Measurements from ENCODE around the gene EPM2AIP1.
"Not testable (repeated sequence)": the region's sequence is repeated elsewhere in the genome, so short reads cannot be mapped to it uniquely, and the experiment has no call there.

EPM2AIP1 gene

DNA sequence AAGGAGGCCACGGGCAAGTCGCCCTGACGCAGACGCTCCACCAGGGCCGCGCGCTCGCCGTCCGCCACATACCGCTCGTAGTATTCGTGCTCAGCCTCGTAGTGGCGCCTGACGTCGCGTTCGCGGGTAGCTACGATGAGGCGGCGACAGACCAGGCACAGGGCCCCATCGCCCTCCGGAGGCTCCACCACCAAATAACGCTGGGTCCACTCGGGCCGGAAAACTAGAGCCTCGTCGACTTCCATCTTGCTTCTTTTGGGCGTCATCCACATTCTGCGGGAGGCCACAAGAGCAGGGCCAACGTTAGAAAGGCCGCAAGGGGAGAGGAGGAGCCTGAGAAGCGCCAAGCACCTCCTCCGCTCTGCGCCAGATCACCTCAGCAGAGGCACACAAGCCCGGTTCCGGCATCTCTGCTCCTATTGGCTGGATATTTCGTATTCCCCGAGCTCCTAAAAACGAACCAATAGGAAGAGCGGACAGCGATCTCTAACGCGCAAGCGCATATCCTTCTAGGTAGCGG is at the start of gene EPM2AIP1:
Gene EPM2AIP1 (minus strand): TSS at position 326 of the 520 bp plus-strand sequence. CDS start 54 bp downstream, at position 272.
- DNase-seq = no peak

DNA sequence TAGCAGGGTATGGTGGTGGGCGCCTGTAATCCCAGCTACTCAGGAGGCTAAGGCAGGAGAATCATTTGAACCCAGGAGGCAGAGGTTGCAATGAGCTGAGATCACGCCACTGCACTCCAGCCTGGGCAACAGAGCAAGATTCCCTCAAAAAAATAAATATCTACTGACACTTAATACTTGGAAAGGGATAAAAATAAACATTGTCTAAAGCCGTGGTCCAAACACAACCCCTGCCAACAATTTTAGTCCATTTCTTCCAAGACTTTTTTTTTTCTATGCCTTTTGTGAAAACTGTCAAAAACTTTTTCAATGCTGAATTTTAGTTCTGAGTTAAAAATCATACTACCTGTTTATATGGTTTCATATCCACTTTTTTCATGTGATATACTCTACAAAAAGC is 49.8 kb upstream of the EPM2AIP1 start:
- DNase-seq = not testable (repeated sequence)

DNA sequence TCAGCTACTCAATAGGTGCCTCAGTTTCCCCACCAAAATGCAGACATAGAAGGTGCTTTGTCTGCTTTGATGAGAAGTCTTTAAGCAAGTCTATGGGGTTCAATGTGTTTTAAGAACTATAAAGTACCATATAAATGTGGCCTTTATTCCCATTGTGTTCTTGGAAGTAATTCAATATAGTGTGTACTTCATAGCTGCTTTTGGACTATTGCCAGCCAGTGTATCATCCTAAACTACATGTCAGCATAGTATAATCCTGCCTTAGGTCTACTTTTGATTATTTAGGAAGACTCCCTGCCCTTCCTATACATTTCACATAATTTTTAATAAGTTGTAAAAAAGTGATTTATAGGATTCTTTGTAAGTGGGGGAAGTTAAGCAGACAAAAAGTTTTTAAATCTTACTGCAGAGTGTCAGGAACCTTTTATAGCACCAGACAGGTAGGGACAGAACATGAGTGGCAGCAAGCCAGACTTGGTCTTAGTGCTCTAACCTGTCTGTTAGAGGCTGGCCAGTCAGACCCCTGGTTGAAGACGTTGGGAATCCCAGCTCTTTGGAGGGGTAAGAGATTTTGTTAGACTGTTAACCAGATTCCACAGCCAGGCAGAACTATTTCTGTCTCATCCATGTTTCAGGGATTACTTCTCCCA is 48.7 kb upstream of the EPM2AIP1 start:
- no peak for DNase-seq

DNA sequence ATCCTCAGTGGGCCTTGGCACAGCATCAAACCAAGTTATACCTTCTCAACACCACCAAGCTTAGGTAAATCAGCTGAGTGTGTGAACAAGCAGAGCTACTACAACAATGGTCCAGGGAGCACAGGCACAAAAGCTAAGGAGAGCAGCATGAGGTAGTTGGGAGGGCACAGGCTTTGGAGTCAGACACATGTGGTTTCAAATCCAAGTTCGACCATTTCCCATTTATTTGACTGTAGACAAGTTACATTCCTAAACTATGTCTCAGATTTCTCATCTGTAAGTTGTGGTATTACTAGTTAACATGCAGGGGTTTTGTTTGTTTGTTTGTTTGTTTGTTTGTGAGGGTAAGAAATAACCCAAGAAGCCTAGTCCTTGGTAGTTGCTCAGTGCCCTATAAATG is 47.3 kb upstream of the EPM2AIP1 start:
- DNase-seq = no peak

DNA sequence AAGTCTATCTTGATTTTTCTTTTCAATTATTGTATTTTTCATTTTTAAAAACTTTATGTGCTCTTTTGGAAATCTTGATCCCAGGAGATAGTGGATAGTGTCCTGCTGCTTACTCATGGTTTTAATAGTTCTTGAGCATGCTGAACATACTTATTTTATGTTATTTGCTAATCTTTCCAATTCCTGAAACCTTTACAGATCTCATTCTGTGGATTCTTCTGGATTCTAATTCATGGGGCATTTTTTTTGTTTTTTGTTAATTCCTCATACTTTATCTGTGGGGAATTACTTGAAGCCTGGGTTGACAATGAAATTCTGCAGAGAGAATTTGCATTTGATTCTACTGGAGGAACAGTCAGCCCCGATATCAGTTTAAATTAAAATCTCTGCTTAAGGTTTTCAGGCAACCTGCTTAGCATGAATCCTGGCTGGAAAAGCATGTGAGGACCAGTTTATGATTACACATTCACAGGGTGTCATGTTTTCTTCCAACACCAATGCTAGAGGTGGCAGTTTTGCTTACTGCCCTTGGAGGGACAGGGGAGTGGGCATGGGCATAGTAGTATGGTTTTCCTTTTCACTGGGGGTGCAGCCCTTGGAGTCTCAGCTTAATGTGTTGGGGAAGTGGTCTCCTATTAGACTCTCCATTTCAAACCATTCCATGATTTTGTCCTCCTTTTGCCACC is 46.4 kb upstream of the EPM2AIP1 start:
- no peak for DNase-seq

DNA sequence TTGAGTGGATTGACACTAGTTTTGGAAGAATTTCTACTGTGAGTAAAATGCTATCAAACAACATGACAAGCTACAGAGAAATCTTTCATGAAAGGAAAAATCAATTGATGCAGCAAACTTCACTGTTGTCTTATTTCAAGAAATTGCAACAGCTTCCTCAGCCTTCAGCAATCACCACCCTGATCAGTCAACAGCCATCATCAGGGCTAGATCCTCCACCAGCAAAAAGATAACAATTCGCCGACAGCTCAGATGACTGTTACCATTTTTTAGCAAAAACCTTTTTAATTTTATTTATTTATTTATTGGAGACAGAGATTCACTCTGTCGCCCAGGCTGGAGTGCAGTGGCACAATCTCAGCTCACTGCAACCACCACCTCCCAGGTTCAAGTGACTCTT is 44.4 kb upstream of the EPM2AIP1 start:
- DNase-seq = no peak

DNA sequence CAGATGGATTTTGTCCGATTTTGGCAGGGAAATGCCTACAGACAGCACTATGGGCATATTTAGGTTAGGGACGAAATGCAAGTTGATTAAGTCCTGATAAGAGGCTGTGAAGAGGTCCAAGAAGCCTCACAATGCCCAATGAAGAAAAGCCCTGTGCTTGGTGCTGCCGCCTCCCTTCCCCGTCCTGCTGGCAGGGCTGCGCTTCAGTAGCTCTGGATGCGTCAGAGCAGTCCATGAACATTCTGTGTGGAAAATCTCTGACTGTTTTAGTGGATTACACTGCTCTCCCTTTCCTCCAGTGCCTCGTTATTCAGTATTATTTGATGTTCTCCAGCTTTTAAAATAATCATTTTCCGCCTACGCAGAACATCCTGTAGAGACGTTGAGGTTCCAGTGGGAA is 40.0 kb upstream of the EPM2AIP1 start:
- no peak for DNase-seq

DNA sequence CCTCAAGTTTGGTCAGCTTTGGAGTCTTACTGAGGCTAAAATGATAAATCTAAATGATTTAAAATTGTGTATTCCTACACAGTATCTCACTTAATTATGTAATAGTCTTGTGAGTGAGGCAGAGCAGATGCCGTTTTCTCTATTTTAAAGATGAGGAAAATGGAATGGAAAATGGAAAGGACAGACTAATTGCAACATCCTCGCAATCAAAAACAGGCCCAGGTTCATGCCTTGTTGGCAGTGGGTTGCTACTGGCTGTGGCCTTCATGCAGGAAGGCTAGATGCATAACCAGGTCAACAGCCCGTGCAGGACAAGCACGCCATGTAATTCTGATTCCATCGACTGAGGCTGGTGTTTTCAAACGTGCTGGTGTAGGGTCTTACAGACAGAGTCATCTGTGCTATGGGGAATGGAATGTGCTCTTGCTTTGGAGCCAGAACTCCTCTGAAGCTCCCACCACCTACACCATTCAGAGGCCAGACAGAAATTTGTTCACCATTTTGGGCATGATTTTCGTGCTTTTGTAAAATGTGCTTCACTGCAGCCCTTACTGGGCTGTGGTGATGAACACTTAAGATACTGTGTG is 38.3 kb upstream of the EPM2AIP1 start:
- DNase-seq = no peak

DNA sequence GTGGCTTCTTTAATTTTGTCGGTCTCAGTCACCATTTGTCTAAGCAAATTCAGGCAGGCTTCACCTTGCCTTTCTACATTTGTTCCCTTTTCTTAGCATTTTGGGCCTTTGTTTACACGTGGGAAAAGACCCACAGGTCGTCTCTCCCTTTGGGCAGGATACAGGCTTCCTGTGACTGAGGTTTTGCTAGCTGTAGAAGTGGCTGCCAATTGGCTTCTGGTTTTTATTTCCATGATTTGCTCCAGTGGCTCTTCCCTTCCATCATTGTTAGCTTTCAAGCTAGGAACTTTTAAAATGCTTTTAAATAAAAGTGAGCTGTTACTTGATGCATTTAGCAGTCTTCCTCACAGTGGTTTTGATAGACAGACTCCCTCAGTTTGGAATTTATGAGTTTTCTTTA is 37.7 kb upstream of the EPM2AIP1 start:
- DNase-seq = no peak

DNA sequence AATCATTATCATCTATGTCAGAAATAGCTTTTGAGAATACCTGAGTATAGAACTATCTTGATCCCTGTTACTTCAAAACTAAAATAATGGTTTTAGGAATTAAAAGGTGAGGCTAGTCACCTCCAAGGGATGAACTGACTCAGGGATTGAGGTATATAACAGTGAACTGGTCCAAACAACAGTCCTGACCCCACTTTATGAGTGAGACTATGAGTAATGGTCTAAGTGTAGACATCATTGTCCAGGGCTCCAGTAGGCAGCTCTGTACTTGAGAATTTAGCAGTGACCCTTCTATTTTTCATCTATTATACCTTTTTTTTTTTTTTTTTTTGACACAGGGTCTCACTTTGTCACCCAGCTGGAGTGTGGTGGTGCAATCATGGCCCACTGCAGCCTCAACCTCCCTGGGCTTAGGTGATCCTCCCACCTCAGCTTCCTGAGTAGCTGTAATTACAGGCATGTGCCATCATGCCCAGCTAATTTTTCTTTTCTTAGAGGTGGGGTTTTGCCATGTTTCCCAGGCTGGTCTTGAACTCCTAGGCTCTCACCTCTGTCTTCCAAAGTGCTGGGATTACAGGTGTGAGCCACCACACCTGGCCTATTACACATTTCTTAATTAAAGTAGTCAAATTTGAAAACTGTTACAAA is 36.7 kb upstream of the EPM2AIP1 start:
- DNase-seq = no peak

DNA sequence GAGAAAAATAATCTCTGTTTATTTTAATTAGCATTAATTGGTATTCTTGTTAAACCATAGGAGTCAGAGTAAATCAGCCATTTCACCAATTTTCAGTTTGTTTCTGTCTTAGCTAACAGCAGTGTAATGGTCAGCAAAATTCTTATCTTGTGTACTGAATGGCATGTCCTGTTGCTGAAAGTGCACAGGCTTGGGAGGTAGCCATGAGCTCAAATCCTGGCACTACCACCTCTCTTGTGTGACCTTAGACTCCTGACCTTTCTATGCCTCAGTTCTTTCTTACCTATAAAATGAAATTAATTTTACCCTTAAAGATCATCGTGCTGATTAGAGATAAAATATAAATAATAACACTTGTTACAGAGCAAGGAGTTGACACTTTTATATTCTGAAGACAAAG is 36.2 kb upstream of the EPM2AIP1 start:
- DNase-seq = no peak

DNA sequence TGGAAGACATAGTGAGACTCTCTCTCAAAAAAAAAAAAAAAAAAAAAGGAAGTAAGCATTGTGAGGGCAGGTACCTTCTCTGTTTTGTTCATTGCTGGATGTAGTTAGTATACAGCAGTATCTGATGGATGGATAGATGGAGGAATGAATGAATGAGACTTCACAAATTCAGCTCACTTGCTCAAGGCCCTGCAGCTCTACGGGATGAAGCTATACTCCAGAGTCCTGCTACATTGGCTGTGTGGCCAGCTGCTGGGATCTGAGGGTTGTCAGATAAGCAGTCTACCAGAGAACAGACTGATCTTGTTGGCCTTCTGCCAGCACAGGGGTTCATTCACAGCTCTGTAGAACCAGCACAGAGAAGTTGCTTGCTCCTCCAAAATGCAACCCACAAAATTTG is 35.4 kb upstream of the EPM2AIP1 start:
- no peak for DNase-seq

DNA sequence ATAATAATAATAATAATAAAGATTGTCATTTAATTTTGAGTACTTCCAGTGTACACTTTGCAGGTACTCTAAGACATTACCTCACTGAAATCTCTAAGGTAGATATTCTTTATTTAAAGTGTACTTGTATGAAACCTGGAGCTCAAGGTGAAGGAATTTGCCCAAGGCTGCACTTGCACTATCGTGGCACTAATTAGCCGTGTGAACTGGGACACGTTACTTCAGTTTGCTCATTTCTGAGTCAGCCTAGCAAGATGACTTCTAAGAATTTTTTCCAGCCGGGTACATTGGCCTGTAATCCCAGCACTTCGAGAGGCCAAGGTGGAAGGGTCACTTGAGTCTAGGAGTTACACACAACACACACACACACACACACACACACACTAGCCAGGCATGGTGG is 33.9 kb upstream of the EPM2AIP1 start:
- DNase-seq = no peak

DNA sequence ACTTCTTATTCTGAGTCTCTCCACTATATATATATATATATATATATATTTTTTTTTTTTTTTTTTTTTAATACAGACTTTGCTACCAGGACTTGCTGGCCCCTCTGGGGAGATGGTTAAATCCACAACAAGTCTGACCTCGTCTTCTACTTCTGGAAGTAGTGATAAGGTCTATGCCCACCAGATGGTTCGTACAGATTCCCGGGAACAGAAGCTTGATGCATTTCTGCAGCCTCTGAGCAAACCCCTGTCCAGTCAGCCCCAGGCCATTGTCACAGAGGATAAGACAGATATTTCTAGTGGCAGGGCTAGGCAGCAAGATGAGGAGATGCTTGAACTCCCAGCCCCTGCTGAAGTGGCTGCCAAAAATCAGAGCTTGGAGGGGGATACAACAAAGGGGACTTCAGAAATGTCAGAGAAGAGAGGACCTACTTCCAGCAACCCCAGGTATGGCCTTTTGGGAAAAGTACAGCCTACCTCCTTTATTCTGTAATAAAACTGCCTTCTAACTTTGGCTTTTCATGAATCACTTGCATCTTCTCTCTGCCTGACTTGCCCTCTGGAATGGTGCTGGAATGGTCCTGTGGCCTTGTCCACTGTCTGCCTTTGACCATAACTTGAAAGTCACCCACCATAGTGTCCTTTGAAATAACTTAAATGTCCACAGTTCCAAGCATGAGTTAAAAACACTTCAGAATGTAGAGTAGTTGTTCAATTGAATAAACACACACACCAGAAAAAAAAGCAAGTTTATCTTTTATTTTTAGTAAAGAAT is 32.8 kb upstream of the EPM2AIP1 start:
- DNase-seq = no peak

DNA sequence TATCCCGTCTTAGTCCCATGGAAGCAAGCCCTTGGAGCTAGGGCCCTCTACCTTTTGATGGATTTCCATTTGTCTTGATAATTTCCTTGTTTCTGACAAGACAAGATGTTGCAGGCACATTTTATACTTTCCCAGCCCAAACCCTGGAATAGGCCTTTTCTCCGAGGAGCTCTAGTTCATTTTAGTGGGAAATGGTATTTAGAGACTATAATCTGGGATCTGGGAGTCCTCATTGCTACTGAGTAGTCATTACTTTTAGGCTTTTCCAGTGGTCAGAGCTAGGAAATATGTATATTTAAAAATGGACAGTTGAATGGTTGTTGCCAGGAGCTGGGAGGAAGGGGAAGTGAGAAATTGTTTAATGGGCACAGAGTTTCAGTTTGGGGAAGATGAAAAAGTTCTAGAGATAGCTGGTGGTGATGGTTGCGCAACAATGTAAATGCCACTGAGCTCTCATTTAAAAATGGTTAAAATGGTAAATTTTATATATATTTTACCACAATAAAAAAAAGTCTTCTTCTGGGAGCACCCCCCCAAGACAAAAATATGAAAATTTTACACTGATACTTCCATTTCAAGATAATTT is 32.0 kb upstream of the EPM2AIP1 start:
- no peak for DNase-seq

DNA sequence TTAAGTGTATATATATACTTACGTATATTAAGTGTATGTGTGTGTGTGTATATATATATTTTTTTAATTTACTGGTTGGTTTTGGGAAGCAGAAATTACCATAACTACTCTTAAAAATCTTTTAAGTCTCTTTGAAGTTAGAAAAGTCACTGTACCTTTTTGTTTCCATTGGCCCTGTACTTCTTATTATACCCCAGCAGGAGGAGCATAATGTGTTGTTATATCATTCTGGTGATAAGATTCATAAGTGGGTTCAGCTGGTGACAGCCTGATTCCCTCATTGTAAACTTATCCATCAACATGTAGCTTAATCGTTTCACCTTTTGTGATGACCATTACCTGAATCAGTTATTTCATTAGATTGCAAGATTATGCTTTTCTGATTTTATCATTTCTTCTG is 31.2 kb upstream of the EPM2AIP1 start:
- no peak for DNase-seq

DNA sequence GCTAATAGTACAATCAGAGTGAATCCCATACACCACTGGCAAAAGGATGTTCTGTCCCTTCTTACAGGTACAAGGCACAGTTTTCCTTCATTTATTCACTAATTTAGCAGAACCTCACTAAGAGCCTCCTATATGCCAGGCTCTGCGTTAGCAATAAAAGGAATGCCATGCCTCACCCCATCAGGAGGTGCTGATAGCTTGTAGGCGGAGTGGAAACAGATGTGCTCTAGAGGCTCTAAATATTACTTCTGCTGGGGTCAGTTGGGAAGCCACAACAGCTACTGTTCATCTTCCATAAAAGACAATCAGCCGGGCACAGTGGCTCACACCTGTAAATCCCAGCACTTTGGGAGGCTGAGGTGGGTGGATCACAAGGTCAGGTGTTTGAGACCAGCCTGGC is 24.8 kb upstream of the EPM2AIP1 start:
- no peak for DNase-seq

DNA sequence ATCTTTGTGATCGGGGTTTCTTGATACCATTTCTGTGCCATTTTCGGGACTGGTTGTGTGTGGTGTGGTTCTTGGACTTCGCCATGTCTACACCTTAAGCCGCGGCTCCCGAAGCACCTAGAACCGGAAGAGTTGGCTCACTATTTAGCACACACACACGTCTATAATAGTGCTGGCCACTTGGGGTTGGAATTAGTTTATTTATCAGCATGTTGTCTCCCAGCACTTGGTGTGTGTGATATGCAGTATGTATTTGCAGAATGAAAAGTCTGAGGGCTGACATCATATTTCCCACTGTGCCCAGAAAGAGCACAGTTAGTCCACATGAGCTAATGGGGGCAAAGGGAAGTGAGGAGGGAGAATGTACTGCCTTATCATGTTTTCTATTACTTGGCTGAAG is 24.0 kb upstream of the EPM2AIP1 start:
- DNase-seq = no peak

DNA sequence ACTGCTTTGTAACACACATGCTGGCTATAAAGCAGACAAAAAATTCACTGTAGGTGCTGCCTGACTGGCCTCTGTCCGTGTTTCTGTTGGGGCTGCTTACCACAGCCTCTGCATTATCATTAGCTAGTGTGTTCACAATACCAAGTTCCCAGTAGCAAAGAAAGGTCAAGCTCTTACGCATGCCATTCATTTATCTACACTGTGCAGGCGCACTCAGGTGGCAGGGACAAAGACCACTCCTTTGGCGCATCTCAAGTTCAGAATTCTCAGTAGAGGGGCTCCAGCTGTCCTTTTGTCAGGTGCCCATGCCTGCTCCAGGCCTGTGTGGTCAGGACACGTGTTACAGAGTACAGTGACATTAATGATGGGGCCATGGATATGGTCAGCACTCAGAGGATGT is 22.7 kb upstream of the EPM2AIP1 start:
- DNase-seq = no peak

DNA sequence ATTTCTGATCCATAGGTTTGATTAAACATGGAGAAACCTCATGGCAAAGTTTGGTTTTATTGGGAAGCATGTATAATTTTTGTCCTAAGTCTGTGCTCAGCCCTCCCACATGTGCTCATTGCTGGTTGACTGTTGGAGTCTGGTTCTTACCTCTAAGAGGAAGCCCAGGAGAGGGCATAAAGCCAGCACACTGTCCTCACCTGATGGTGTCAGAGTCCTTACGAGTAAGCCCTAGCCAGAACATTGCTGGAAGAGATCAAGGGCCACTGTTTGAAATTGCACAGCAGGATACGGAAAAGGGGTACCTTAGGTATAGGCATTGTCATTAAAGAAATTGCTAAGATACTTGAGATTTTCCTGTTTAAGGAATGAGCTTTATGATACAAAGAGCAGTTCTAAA is 21.7 kb upstream of the EPM2AIP1 start:
- DNase-seq = no peak

DNA sequence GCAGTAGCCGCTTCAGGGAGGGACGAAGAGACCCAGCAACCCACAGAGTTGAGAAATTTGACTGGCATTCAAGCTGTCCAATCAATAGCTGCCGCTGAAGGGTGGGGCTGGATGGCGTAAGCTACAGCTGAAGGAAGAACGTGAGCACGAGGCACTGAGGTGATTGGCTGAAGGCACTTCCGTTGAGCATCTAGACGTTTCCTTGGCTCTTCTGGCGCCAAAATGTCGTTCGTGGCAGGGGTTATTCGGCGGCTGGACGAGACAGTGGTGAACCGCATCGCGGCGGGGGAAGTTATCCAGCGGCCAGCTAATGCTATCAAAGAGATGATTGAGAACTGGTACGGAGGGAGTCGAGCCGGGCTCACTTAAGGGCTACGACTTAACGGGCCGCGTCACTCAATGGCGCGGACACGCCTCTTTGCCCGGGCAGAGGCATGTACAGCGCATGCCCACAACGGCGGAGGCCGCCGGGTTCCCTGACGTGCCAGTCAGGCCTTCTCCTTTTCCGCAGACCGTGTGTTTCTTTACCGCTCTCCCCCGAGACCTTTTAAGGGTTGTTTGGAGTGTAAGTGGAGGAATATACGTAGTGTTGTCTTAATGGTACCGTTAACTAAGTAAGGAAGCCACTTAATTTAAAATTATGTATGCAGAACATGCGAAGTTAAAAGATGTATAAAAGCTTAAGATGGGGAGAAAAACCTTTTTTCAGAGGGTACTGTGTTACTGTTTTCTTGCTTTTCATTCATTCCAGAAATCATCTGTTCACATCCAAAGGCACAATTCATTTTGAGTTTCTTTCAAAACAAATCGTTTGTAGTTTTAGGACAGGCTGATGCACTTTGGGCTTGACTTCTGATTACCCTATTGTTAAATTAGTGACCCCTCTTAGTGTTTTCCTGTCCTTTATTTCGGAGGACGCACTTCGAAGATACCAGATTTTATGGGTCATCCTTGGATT is 674 bp upstream of the EPM2AIP1 start, which contains the start of gene MLH1:
Gene MLH1 (plus strand): TSS at position 193 of the 958 bp plus-strand sequence. CDS start 30 bp downstream, at position 223.
- DNase-seq = no peak

Data from NCI-H774 (cell line).